Measurements from ENCODE around the gene TECTA.
"Not testable (repeated sequence)": the region's sequence is repeated elsewhere in the genome, so short reads cannot be mapped to it uniquely, and the experiment has no call there.

DNA sequence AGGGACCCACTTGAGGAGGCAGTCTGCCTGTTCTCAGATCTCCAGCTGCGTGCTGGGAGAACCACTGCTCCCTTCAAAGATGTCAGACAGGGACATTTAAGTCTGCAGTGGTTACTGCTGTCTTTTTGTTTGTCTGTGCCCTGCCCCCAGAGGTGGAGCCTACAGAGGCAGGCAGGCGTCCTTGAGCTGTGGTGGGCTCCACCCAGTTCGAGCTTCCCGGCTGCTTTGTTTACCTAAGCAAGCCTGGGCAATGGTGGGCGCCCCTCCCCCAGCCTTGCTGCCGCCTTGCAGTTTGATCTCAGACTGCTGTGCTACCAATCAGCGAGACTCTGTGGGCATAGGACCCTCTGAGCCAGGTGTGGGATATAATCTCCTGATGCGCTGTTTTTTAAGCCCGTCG is 76.6 kb downstream of the TECTA start:
- TF ChIP-seq, protein P1, sequence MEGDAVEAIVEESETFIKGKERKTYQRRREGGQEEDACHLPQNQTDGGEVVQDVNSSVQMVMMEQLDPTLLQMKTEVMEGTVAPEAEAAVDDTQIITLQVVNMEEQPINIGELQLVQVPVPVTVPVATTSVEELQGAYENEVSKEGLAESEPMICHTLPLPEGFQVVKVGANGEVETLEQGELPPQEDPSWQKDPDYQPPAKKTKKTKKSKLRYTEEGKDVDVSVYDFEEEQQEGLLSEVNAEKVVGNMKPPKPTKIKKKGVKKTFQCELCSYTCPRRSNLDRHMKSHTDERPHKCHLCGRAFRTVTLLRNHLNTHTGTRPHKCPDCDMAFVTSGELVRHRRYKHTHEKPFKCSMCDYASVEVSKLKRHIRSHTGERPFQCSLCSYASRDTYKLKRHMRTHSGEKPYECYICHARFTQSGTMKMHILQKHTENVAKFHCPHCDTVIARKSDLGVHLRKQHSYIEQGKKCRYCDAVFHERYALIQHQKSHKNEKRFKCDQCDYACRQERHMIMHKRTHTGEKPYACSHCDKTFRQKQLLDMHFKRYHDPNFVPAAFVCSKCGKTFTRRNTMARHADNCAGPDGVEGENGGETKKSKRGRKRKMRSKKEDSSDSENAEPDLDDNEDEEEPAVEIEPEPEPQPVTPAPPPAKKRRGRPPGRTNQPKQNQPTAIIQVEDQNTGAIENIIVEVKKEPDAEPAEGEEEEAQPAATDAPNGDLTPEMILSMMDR (IDR thresholded peaks at IDR 0.05), result not testable (repeated sequence)
- not testable (repeated sequence) for TF ChIP-seq POLR2A (IDR thresholded peaks at IDR 0.05)
